G401 (cell line): ENCODE data around the gene SESTD1. TPM values are rescaled to one million over a fixed set of nuclear protein-coding genes. Genes with fewer than 3 reads are reported as not detected.
"Not testable (repeated sequence)": the region's sequence is repeated elsewhere in the genome, so short reads cannot be mapped to it uniquely, and the experiment has no call there.

Experiments
- DNase-seq: peaks from one replicate; pipeline ENCODE4 v3.0.0-alpha.2; 2015; ENCODE audit warnings: low spot score
- in situ Hi-C: cut with HindIII; loops from 2 replicates; pipeline ENCODE4 v1.10.0; 2016; ENCODE audit warnings: low sequenced_read_pairs, mixed read lengths
- total RNA-seq: library from RNA; depleted of rRNA; stranded (reverse); fragments of >200 nt; shearing (Covaris generic); gene quantifications from 2 replicates; pipeline ENCODE4 v1.2.3, GENCODE V29; 2014

SESTD1 gene
- total RNA-seq, 1 experiment from 2014 or later, result 1.9 TPM

DNA sequence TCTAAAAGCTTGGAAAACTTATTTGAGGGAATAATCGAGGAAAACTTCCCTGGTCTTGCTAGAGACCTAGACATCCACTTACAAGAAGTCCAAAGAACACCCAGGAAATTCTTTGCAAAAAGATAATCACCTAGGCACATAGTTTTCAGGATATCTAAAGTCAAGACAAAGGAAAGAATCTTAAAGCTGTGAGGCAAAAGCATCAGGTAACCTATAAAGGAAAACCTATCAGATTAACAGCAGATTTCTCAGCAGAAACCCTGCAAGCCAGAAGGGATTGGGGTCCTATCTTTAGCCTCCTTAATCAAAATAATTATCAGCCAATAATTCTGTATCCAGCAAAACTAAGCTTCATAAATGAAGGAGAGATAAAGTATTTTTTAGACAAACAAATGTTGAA lies 56.4 kb downstream of the SESTD1 start:
- in situ Hi-C loops, result not testable (repeated sequence)

DNA sequence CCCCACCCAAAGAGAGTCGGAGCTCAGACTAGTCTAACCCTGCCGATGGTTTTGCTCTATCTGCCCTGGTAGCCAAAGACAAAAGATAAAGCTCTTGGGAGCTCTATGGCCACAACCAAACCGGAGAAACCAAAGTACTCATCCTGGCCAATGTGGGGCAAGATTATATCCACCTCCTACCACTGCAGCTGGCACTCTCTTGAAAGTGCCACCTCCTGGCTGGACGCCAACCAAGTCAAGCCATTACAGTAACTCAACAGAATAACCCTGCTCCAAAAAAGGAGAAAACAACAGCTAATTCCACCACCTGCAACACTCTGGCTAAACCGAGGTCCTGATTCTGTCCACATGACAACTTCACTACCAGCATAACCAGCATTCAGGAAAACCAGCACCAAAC lies 57.6 kb downstream of the SESTD1 start:
- DNase-seq, result no peak
- in situ Hi-C loops, result no loop called here

More for the DNA sequence above, 56.4 kb downstream of the SESTD1 start:
- DNase-seq, result not testable (repeated sequence)

DNA sequence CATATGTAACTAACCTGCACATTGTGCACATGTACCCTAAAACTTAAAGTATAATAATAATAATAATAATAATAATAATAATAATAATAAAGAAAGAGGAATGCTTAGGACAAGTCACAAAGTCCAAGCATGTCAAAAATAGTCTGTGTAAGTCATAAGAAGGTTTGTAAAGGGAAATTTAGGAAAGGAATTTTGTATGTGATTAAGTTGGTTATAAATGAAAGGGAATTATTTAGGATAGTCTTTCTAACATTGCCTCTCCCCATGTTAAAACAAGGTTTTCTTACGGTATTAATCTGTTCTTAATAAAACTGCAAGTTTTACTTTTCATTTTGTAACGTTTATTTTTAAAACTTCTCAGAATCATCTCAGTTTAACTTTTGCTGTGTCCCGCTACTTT lies 62.8 kb downstream of the SESTD1 start:
- in situ Hi-C loops, result no loop called here

DNA sequence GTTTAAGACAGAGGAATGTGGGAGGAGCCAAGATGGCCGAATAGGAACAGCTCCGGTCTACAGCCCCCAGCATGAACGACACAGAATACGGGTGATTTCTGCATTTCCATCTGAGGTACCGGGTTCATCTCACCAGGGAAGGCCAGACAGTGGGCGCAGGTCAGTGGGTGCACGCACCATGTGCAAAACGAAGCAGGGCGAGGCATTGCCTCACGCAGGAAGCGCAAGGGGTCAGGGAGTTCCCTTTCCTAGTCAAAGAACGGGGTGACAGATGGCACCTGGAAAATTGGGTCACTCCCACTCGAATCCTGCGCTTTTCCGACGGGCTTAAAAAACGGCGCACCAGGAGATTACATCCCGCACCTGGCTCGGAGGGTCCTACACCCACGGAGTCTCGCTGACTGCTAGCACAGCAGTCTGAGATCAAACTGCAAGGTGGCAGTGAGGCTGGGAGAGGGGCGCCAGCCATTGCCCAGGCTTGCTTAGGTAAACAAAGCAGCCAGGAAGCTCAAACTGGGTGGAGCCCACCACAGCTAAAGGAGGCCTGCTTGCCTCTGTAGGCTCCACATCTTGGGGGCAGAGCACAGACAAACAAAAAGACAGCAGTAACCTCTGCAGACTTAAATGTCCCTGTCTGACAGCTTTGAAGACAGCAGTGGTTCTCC lies 68.6 kb downstream of the SESTD1 start:
- in situ Hi-C loops, result not testable (repeated sequence)
- peak; percentile 25 for DNase-seq

More for the DNA sequence above, 62.8 kb downstream of the SESTD1 start:
- DNase-seq, result no peak

DNA sequence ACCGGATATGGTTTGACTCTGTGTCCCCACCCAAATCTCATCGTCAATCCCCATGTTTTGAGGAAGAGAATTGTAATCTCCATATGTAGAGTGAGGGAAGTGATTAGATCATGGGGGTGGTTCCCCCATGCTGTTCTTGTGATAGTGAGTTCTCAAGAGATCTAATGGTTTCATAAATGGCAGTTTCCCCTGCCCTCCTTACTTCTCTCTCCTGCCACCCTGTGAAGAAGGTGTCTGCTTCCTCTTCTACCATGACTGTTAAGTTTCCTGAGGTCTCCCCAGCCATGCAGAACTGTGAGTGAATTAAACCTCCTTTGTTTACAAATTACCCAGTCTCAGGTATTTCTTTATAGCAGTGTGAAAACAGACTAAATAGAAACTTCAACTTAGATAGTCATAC lies 69.5 kb downstream of the SESTD1 start:
- no peak for DNase-seq
- in situ Hi-C loops, result no loop called here

DNA sequence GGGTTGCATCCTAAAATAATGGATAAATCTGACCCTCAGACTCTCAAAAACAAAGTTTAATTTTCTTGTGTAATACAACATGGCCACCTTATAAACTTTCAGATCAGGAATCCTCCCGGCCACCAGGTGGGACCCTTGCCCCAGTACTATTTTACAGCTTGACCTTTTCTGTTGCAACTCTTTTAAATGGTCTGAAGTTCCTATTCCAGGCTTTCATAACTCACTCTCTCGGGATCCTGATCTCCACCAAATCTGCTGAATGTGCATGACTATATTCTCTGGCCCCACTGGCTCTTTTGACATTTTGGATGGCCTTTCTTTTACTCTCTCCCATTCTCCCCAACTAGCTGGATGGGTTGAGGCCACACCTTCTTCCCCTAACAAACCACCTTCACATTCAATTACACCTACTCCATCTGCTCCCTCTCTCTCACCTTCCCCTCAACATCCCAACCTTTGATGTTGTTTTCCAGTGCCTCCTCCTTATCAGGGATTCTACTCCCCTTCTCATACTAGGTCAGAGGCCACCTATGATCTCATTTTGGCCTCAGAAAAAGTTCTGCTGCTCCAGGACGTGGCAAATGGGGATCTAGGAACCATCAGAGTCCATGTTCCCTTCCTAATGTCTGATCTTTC lies 70.8 kb downstream of the SESTD1 start:
- DNase-seq, result no peak
- in situ Hi-C loops, result no loop called here

DNA sequence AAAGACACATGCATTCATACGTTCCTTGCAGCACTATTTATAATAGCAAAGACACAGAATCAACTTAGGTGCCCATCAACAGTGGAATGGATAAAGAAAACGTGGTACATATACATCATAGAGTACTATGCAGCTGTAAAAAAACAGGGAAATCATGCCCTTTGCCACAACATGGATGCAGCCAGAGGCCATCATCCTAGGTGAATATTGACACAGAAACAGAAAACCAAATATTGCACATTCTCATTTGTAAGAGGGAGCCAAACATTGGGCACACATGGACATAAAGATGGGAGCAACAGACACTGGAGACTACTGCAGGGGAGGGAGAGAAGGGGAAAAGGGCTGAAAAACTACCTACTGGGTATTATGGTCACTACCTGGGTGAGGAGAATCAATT lies 73.5 kb downstream of the SESTD1 start:
- DNase-seq, result no peak
- in situ Hi-C loops, result no loop called here

DNA sequence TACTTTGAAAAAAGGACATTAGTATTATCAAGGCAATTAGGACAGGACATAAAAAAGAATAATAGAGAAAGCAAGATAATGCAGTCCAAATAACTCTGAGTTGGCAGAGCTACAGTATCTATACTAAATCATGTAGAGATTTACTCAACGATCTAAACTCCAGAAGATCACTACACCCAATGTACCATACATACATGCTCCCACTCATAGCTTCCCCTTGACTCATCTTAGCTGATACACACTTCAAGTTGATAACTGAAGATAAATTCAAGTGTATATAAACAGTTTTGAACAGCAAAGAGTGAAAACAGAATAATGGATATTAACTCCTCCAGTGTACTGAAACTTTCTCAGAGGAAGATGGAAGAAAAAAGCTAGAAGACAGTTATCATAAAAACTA lies 78.5 kb downstream of the SESTD1 start:
- in situ Hi-C loops, result no loop called here
- no peak for DNase-seq

DNA sequence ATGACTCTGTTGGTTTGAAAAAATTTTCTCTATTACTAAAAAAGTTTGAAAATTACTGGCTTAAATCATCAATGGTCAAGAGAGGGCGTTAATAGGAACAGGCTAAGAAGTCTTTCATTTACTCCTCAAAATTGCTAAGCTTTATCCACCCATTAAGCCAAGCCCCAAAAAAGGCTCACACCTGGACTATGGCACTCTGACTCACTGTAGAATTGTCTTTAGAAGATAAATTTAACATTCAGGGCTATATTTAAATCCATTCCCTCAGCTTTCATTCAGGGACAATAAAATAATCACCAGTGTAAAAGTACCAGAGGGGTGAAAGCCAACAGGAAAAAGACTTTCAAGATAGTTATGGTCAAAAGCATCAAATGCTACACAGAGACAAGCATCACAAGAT lies 80.0 kb downstream of the SESTD1 start:
- no peak for DNase-seq
- in situ Hi-C loops, result no loop called here

DNA sequence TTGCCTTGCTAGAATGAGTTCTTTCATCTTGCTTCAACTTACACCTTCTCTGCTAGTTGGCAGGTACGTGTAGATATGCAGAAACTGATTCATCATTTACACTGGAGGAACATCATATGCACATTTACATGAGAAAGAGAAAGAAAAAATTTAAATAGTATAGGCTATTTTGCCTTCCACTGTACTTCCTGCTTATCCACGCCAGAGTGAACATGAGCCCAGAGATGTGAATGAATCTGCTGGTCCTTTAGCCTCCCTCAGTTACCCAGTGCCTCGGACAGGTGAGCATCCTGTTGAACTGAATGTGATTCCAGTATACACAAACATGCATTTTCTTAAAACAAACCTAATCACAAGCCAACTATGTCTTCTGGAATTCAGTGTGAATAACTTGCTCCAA lies 83.6 kb downstream of the SESTD1 start:
- DNase-seq, result no peak
- in situ Hi-C loops, result no loop called here

DNA sequence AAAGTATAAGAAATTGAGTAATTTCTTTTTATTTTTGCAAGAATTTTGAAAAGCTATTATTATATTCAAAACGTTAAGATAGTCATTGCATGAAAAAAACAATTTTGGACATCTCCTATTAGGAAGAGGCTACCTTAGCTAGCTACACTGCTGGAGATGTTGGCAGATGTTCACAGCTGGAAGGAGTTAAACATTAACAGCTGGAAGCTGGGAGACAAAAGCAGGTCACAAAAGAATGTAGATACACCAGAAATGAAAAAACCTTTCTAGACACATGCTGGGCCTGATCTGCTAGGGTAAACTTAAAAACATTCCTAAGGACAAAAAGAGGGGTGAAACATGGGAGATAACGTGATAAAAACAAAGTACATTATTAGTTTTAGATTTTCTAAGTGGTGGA lies 84.4 kb downstream of the SESTD1 start:
- in situ Hi-C loops, result no loop called here
- no peak for DNase-seq

DNA sequence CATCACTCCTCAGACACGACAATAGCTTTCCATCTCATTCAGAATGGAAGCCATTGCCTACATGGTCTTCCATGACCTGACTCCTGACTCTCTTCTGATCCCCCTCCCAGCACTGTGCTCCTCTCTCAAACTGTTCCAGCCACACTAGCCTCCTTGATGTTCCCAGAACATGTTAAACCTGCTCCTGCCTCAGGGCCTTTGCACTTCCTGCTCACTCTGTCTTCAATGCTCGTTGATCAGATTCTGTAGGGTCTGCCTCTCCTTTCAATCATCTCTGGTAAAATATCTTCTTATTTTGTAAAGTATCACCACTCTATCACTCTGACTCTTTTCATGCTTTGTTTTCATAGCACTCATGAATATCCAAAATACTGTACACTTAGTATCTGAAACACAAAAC lies 84.9 kb downstream of the SESTD1 start:
- in situ Hi-C loops, result no loop called here

DNA sequence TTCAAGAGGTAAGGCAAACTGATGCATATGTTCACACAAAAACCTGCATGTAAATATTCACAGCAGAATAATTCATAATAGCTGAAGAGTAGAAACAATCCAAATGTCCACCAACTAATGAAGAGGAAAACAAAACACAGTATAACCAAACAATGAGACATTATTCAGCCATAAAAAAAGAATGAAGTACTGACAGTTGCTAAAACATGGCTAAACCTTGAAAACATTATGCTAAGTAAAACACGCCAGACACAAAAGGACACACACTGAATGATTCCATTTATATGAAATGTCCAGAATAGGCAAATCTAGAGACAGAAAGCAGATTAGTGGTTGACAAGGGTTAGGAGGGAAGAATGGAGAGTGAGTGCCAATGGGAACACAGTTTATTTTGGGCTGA lies 86.9 kb downstream of the SESTD1 start:
- in situ Hi-C loops, result no loop called here
- DNase-seq, result no peak

More for the DNA sequence above, 84.9 kb downstream of the SESTD1 start:
- no peak for DNase-seq

DNA sequence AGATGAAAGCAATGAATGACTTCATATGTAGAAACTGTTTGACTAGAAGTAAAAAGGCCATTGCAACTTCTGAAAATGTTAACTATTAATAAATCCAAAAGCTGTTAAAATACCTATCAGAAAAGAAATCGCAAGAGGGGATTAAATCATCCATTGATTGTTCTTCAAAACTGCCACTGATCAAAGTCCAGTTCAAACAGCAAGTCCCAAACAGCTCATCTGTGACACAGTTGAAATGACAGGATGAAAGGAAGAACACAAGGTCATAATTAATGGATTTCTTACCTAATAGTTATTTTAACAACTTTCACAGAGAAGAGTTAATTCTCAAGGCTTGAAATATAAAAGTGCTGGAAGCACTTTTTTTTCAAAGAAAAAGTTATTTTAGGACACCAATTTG lies 90.4 kb downstream of the SESTD1 start:
- DNase-seq, result no peak

DNA sequence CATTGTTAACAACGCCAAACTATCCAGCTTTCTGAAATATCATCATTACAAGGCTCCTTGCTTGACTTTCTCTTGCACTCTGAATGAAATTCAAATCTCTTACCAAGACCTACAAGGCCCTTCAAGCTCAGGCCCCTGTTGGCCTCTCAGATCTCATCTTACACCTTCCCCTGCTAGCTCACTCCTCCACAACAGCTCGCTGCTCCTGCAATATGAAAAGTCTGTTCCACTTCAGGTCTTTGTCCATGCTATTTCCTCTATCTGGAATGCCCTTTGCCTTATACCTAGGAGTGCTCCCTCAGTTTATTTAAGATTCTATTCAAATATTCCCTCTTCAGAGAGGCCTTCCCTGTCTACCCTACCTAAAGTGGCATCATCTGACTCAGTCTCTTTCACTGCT lies 91.7 kb downstream of the SESTD1 start:
- in situ Hi-C loops, result no loop called here
- no peak for DNase-seq

More for the DNA sequence above, 90.4 kb downstream of the SESTD1 start:
- in situ Hi-C loops, result no loop called here

DNA sequence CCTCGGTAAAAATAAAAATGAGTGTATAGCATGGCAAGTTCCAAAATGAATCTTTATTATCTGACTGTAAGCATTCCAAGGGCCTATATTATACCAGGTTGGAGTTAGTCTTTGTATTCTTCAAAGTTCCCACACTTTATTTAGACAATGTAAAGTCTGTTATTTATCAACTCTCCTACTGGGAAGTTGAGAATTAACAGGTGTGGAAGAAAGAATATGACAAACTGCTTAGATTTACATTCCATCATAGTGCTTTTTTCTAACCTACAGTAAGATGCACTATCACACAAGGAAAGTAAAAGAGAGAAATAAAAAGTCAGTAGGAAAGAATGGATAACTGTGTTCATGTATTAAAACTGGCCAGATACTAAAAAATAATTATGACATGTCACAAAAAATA lies 93.3 kb downstream of the SESTD1 start:
- in situ Hi-C loops, result no loop called here

DNA sequence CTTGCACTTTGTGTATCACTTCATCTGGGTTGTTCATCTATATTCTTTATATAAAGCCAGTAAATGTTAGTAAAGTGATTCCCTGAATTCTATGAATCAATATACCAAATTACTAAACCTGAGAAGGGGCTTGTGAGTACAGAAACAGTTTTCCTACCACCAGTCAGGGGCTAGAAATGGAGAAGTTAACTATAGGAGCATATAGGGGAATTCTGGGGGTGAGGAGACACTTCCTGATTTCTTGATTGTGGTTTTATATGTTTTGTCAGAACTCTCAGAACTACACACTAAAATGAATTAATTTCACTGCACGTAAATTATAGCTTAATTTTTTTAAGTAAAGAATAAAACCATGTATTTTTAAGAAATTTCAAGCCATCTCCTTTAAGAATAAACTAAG lies 93.7 kb downstream of the SESTD1 start:
- in situ Hi-C loops, result no loop called here
- DNase-seq, result no peak

More for the DNA sequence above, 93.3 kb downstream of the SESTD1 start:
- no peak for DNase-seq

DNA sequence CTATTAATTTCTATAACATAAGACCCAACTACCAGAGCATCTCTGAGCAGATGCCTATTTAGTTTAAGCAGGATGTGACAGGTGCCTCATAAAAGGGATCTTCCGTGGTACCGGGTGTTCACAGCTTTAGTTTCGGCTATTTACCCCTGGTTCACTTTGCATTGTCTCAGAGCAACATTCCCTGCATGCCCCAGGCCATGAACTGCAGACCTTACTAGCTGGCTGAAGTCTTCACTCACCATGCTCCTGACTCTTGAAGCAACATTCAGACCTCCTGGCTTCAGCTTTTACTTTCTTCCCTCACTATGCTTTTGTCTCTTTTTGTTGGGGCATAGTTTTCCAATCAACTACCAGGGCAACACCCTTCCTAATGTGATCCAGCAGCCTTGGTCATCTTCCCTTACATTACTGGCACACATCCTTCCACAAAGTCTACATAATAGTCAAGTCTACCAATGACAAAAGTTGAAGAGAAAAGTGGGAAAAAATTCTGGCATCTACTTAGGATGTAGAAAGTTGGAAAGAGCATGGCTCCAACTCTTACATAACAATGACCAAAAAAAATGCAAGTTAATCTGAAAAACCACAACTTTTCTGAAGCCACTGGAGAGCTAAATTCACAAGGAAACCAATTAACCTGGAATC lies 99.2 kb downstream of the SESTD1 start:
- in situ Hi-C loops, result no loop called here
- no peak for DNase-seq

DNA sequence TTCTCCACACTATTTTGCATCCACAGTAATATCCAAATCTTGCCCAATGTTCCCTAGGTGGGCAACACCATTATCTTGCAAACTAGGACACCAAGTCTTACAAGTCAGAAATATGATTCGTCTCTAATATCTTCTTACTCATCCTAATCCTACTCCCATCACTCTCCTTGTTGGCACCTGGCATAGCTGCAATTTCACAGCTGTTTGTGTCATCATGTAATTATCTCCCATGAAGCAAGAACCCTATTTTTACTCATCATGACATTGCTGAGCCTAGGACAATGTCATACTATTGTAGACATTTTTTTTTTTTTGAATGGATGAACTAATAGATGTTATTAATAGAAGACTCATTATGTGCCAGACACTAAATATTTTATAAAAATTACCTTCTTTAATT lies 123.4 kb downstream of the SESTD1 start:
- in situ Hi-C loops, result no loop called here
- DNase-seq, result no peak

DNA sequence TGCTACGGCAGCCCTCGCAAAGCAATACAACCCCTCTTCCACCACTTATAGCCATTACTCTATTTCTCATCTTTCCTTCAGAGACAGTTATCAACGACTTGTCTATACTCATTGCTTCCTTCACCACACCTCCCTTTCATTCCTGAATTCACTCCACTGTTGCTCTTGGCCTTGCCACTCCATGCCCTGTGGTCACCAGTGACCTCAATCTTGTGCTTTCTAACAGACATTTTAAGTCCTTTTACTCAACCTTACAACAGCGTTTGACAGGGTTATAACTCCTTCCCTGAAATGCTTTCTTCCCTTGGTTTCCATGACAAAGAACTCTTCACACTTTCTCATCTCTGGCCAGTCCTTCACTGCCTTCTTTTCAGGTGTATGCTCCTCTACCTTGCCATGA lies 124.1 kb downstream of the SESTD1 start:
- in situ Hi-C loops, result no loop called here
- DNase-seq, result no peak

DNA sequence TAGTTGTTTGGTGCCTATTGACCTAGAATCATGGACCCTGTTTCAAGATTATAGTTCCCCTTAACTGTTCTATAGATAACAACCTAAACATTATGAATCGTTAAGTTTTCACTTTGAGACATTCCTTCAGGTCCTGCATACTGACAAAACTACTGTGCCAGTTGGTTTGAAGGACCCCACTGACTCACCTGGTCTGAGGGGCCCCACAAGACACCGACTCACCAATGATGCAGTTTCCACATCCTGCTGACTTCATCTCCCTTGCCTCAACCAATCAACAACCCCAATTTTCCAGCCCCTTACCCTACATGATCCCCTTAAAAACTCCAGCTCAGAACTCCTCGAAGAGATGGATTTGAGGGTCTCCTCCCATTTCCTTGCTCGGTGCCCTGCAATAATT lies 125.1 kb downstream of the SESTD1 start:
- DNase-seq, result no peak
- in situ Hi-C loops, result no loop called here
